WTC11 (cell line): ENCODE measurements around the gene FDXACB1. TPM values are rescaled to one million over a fixed set of nuclear protein-coding genes. Genes with fewer than 3 reads are reported as not detected.

Experiments used
- ATAC-seq: fragments of 200-7000 bp; cut with Tn5 transposase; 2 replicates; pipeline ENCODE4 v1.10.0; 2021; ENCODE audit warnings: mild to moderate bottlenecking, moderate library complexity
- CTCF ChIA-PET: fragments of 300-600 bp; sonication (Branson Sonifier 250); formaldehyde crosslinking; loops from one replicate; lab custom pipeline; 2021; ENCODE audit warnings: antibody characterized with exemption; lab: Charles Lee
- POLR2A ChIA-PET: fragments of 350-600 bp; sonication (Branson Sonifier 250); formaldehyde crosslinking; loops from one replicate; lab custom pipeline; 2021; ENCODE audit warnings: antibody characterized with exemption; lab: Charles Lee
- DNase-seq: peaks from one replicate; pipeline ENCODE4 v3.0.0; 2021; ENCODE audit warnings: low spot score
- H3K27ac Mint-ChIP-seq: 2 replicates; pipeline ENCODE4 v1.8.0; 2021; ENCODE audit warnings: mixed read lengths
- H3K27me3 Mint-ChIP-seq: 2 replicates; pipeline ENCODE4 v1.8.0; 2021; ENCODE audit warnings: low read depth, mild to moderate bottlenecking, moderate library complexity, mixed read lengths
- H3K36me3 Mint-ChIP-seq: 2 replicates; pipeline ENCODE4 v1.8.0; 2021; ENCODE audit warnings: mixed read lengths
- H3K4me1 Mint-ChIP-seq: 2 replicates; pipeline ENCODE4 v1.8.0; 2022; ENCODE audit warnings: mixed read lengths
- H3K4me3 Mint-ChIP-seq: 2 replicates; pipeline ENCODE4 v1.8.0; 2021; ENCODE audit warnings: mild to moderate bottlenecking, moderate library complexity, mixed read lengths
- H3K9me3 Mint-ChIP-seq: 2 replicates; pipeline ENCODE4 v1.8.0; 2021; ENCODE audit warnings: mixed read lengths
- CREM ChIP-seq: sonication (generic); formaldehyde crosslinking; IDR thresholded peaks from 2 replicates; pipeline ENCODE4 v1.8.1; 2022; ENCODE audit warnings: mild to moderate bottlenecking, missing genetic modification reagents, moderate library complexity
- ESRRA ChIP-seq: sonication (generic); formaldehyde crosslinking; IDR thresholded peaks from 2 replicates; pipeline ENCODE4 v1.8.1; 2022; ENCODE audit warnings: mild to moderate bottlenecking, missing genetic modification reagents, borderline replicate concordance
- ETV6 ChIP-seq: sonication (generic); formaldehyde crosslinking; IDR thresholded peaks from 2 replicates; pipeline ENCODE4 v1.8.1; 2022; ENCODE audit warnings: mild to moderate bottlenecking, missing genetic modification reagents
- FOXJ3 ChIP-seq: sonication (generic); formaldehyde crosslinking; IDR thresholded peaks from 2 replicates; pipeline ENCODE4 v1.9.0; 2021; ENCODE audit warnings: missing genetic modification reagents, mild to moderate bottlenecking, borderline replicate concordance
- FOXP4 ChIP-seq: sonication (generic); formaldehyde crosslinking; IDR thresholded peaks from 2 replicates; pipeline ENCODE4 v1.8.0; 2022; ENCODE audit warnings: mild to moderate bottlenecking, missing genetic modification reagents
- NFYB ChIP-seq: sonication (generic); formaldehyde crosslinking; conservative IDR thresholded peaks from 2 replicates; pipeline ENCODE4 v1.8.0; 2022; ENCODE audit warnings: low read depth, missing genetic modification reagents
- SP1 ChIP-seq: sonication (generic); formaldehyde crosslinking; conservative IDR thresholded peaks from 2 replicates; pipeline ENCODE4 v1.8.1; 2022; ENCODE audit warnings: missing genetic modification reagents
- TP53 ChIP-seq: sonication (generic); formaldehyde crosslinking; IDR thresholded peaks from 2 replicates; pipeline ENCODE4 v1.8.1; 2023; ENCODE audit warnings: mild to moderate bottlenecking, missing genetic modification reagents
- ZBTB21 ChIP-seq: sonication (generic); formaldehyde crosslinking; IDR thresholded peaks from 2 replicates; pipeline ENCODE4 v1.8.1; 2023; ENCODE audit warnings: mild to moderate bottlenecking, missing genetic modification reagents, borderline replicate concordance
- ZNF263 ChIP-seq: sonication (generic); formaldehyde crosslinking; IDR thresholded peaks from 2 replicates; pipeline ENCODE4 v1.8.1; 2022; ENCODE audit warnings: low read depth, mild to moderate bottlenecking, moderate library complexity, missing genetic modification reagents
- ZSCAN18 ChIP-seq: fragments of 250-450 bp; sonication (Bioruptor Pico); IDR thresholded peaks from 2 replicates; pipeline ENCODE4 v2.1.2; 2022; ENCODE audit warnings: mild to moderate bottlenecking, moderate library complexity
- total RNA-seq: library from RNA; stranded (reverse); gene quantifications from 3 replicates; pipeline ENCODE4 v1.2.3, GENCODE V29; 2021
- TF ChIP-seq, protein P1 (sequence below): sonication (generic); formaldehyde crosslinking; IDR thresholded peaks from 2 replicates; pipeline ENCODE4 v1.8.0; 2022; ENCODE audit warnings: missing genetic modification reagents
- TF ChIP-seq, protein P2 (sequence below): sonication (generic); formaldehyde crosslinking; IDR thresholded peaks from 2 replicates; pipeline ENCODE4 v1.8.0; 2023; ENCODE audit warnings: missing genetic modification reagents, mild to moderate bottlenecking, borderline replicate concordance
- TF ChIP-seq, protein P3 (sequence below): sonication (generic); formaldehyde crosslinking; IDR thresholded peaks from 2 replicates; pipeline ENCODE4 v1.8.0; 2023; ENCODE audit warnings: missing genetic modification reagents
- TF ChIP-seq, protein P4 (sequence below): sonication (generic); formaldehyde crosslinking; conservative IDR thresholded peaks from 2 replicates; pipeline ENCODE4 v1.8.1; 2022; ENCODE audit warnings: mild to moderate bottlenecking, missing genetic modification reagents
- TF ChIP-seq, protein P5 (sequence below): sonication (generic); formaldehyde crosslinking; IDR thresholded peaks from 2 replicates; pipeline ENCODE4 v1.8.0; 2022; ENCODE audit warnings: mild to moderate bottlenecking, missing genetic modification reagents

The FDXACB1 gene
- total RNA-seq, 1 experiment from 2014 or later: 2.5 TPM

DNA sequence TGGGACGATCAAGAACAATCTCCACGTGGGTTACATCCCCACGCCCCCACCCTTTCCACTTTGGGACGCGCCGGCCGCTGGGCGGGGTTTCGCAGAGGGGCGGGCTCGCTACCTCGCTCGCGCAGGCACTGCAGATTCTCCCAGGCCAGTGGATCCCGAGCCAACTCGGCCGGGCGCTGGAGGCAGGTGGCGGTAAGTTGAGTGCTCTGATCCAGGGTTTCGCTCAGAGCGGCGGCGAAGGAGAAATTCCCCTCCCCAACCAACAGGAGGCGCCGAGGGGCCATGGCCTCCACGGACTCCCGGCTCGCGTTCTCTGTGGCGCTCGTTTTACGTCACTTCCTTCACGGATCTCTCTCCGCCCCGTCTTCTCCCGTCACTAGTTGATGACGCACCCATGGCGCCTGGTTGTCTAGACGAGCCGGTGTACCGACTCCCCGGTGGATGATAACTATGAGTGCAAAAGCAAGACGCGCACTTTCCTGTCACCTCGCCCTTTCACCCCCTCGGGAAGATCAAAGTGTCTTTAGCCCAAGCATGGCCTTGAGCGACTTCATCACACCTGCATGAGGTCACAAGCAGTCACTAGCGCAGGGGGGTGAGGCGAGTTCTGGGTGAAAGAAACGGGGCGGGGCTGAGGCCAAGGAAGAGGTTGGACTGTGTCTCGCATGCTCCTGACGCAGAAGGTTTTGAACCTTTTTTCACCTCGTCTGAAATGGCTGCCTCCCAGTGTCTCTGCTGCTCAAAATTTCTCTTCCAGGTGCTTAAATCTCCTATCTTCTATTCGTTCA lies at the start of gene FDXACB1, which contains the start of gene CFAP68 (continued):
- TF ChIP-seq, protein P1, sequence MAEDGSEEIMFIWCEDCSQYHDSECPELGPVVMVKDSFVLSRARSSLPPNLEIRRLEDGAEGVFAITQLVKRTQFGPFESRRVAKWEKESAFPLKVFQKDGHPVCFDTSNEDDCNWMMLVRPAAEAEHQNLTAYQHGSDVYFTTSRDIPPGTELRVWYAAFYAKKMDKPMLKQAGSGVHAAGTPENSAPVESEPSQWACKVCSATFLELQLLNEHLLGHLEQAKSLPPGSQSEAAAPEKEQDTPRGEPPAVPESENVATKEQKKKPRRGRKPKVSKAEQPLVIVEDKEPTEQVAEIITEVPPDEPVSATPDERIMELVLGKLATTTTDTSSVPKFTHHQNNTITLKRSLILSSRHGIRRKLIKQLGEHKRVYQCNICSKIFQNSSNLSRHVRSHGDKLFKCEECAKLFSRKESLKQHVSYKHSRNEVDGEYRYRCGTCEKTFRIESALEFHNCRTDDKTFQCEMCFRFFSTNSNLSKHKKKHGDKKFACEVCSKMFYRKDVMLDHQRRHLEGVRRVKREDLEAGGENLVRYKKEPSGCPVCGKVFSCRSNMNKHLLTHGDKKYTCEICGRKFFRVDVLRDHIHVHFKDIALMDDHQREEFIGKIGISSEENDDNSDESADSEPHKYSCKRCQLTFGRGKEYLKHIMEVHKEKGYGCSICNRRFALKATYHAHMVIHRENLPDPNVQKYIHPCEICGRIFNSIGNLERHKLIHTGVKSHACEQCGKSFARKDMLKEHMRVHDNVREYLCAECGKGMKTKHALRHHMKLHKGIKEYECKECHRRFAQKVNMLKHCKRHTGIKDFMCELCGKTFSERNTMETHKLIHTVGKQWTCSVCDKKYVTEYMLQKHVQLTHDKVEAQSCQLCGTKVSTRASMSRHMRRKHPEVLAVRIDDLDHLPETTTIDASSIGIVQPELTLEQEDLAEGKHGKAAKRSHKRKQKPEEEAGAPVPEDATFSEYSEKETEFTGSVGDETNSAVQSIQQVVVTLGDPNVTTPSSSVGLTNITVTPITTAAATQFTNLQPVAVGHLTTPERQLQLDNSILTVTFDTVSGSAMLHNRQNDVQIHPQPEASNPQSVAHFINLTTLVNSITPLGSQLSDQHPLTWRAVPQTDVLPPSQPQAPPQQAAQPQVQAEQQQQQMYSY (CRISPR knock-in tag): 0 out of 2 replicates have a peak, but pooled peaks have one; percentile 19
- TF ChIP-seq TP53 (no peak), FOXJ3 (CRISPR knock-in tag) (no peak), SP1 (CRISPR knock-in tag) (peak; percentile 88), ZBTB21 (CRISPR knock-in tag) (peak; percentile 94)
- TF ChIP-seq, protein P2, sequence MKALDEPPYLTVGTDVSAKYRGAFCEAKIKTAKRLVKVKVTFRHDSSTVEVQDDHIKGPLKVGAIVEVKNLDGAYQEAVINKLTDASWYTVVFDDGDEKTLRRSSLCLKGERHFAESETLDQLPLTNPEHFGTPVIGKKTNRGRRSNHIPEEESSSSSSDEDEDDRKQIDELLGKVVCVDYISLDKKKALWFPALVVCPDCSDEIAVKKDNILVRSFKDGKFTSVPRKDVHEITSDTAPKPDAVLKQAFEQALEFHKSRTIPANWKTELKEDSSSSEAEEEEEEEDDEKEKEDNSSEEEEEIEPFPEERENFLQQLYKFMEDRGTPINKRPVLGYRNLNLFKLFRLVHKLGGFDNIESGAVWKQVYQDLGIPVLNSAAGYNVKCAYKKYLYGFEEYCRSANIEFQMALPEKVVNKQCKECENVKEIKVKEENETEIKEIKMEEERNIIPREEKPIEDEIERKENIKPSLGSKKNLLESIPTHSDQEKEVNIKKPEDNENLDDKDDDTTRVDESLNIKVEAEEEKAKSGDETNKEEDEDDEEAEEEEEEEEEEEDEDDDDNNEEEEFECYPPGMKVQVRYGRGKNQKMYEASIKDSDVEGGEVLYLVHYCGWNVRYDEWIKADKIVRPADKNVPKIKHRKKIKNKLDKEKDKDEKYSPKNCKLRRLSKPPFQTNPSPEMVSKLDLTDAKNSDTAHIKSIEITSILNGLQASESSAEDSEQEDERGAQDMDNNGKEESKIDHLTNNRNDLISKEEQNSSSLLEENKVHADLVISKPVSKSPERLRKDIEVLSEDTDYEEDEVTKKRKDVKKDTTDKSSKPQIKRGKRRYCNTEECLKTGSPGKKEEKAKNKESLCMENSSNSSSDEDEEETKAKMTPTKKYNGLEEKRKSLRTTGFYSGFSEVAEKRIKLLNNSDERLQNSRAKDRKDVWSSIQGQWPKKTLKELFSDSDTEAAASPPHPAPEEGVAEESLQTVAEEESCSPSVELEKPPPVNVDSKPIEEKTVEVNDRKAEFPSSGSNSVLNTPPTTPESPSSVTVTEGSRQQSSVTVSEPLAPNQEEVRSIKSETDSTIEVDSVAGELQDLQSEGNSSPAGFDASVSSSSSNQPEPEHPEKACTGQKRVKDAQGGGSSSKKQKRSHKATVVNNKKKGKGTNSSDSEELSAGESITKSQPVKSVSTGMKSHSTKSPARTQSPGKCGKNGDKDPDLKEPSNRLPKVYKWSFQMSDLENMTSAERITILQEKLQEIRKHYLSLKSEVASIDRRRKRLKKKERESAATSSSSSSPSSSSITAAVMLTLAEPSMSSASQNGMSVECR: peak; percentile 83; the same call in 1 of the 2 replicates
- TF ChIP-seq, protein P3, sequence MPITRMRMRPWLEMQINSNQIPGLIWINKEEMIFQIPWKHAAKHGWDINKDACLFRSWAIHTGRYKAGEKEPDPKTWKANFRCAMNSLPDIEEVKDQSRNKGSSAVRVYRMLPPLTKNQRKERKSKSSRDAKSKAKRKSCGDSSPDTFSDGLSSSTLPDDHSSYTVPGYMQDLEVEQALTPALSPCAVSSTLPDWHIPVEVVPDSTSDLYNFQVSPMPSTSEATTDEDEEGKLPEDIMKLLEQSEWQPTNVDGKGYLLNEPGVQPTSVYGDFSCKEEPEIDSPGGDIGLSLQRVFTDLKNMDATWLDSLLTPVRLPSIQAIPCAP: no peak

GRCh38 chr11:111926505-111927391 lies 47.8 kb upstream of the FDXACB1 start:
- POLR2A ChIA-PET: interaction anchor here (0.7 to 2.6 kb wide), 11 partner anchors 8 to 160 kb away, joined by 3 to 21 read pairs (median 7); partner anchors contain the start of genes ALG9, C11orf52, CRYAB and DIXDC1
- Mint-ChIP-seq H3K9me3 (no peaks in the 10 kb centered on the region), H3K4me3 (peak overlapping the region; percentile 74), H3K27ac (peak overlapping the region; percentile 96), H3K4me1 (peaks cover 28% of the 10 kb centered on the region), H3K27me3 (no peaks in the 10 kb centered on the region), H3K36me3 (no peaks in the 10 kb centered on the region)
- peak; percentile 97 for DNase-seq
- peak; percentile 94 for ATAC-seq
- CTCF ChIA-PET: interaction anchor here (0.5 to 2.9 kb wide), 28 partner anchors 8 to 412 kb away, joined by 3 to 67 read pairs (median 4); partner anchors contain the start of genes ALG9, BCO2, C11orf52 and CFAP68
- no peak for TF ChIP-seq ZSCAN18 (CRISPR knock-in tag)
- TF ChIP-seq NFYB (CRISPR knock-in tag): peak; percentile 54
- TF ChIP-seq ESRRA (CRISPR knock-in tag): no peak
- no peak for TF ChIP-seq FOXP4 (CRISPR knock-in tag)
- TF ChIP-seq, protein P4, sequence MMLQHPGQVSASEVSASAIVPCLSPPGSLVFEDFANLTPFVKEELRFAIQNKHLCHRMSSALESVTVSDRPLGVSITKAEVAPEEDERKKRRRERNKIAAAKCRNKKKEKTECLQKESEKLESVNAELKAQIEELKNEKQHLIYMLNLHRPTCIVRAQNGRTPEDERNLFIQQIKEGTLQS (CRISPR knock-in tag): no peak
- TF ChIP-seq, protein P3: no peak
- no peak for TF ChIP-seq ETV6 (CRISPR knock-in tag)
- TF ChIP-seq, protein P5, sequence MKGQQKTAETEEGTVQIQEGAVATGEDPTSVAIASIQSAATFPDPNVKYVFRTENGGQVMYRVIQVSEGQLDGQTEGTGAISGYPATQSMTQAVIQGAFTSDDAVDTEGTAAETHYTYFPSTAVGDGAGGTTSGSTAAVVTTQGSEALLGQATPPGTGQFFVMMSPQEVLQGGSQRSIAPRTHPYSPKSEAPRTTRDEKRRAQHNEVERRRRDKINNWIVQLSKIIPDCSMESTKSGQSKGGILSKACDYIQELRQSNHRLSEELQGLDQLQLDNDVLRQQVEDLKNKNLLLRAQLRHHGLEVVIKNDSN (CRISPR knock-in tag): no peak
- no peak for TF ChIP-seq ZNF263 (CRISPR knock-in tag)
- peak; percentile 85 for TF ChIP-seq SP1 (CRISPR knock-in tag)
- peak; percentile 52; the same call in 1 of the 2 replicates for TF ChIP-seq CREM
